ENCODE results near the gene OR1M1. TPM values are rescaled to one million over a fixed set of nuclear protein-coding genes. Genes with fewer than 3 reads are reported as not detected.
A peak's percentile ranks its signal among the peaks of the same experiment; 100 is the strongest.

The OR1M1 gene
- total and polyA plus RNA-seq, 9 of the 15 experiments (the other 6 are each of a cell fraction or from before 2014, with no cell fraction given), result not detected

- TF ChIP-seq GATA2 (CRISPR knock-in tag; IDR thresholded peaks at IDR 0.05), result no peak
- TF ChIP-seq MAFG (tag; conservative IDR thresholded peaks at IDR 0.05), result peak; percentile 29; the same call in 1 of the 2 replicates
- no peak for TF ChIP-seq GABPB2 (CRISPR knock-in tag; conservative IDR thresholded peaks at IDR 0.05)
- no peak for TF ChIP-seq CHD1 (IDR thresholded peaks at IDR 0.05; ENCODE audit: low read length)
- TF ChIP-seq PURB (CRISPR knock-in tag; IDR thresholded peaks at IDR 0.05; ENCODE audit: low read depth), result no peak
- no peak for TF ChIP-seq HMGN3 (IDR thresholded peaks at IDR 0.05; ENCODE audit: borderline replicate concordance, extremely low read depth, insufficient read length, low read depth, low read length)
- TF ChIP-seq LARP7 (IDR thresholded peaks at IDR 0.05), result no peak
- no peak for TF ChIP-seq TCF3 (CRISPR knock-in tag; IDR thresholded peaks at IDR 0.05)
- TF ChIP-seq RBM39 (optimal IDR thresholded peaks at IDR 0.05; ENCODE audit: low read depth, low read length), result no peak
- TF ChIP-seq PRDM10 (IDR thresholded peaks at IDR 0.05; ENCODE audit: partially characterized antibody), result no peak
- TF ChIP-seq TOE1 (IDR thresholded peaks at IDR 0.05; ENCODE audit: borderline replicate concordance), result no peak
- TF ChIP-seq TOE1 (CRISPR knock-in tag; IDR thresholded peaks at IDR 0.05; ENCODE audit: borderline replicate concordance, low read depth), result no peak
- TF ChIP-seq SREBF1 (IDR thresholded peaks at IDR 0.05; ENCODE audit: borderline replicate concordance, low read depth, low read length), result no peak
- TF ChIP-seq MITF (IDR thresholded peaks at IDR 0.05), result no peak
- no peak for TF ChIP-seq ZNF655 (CRISPR knock-in tag; IDR thresholded peaks at IDR 0.05)
- TF ChIP-seq ZBTB34 (CRISPR knock-in tag; IDR thresholded peaks at IDR 0.05), result no peak
- no peak for TF ChIP-seq SRF (CRISPR knock-in tag; IDR thresholded peaks at IDR 0.05)
- no peak for TF ChIP-seq THRB (CRISPR knock-in tag; conservative IDR thresholded peaks at IDR 0.05)
- no peak for TF ChIP-seq ZNF668 (CRISPR knock-in tag; IDR thresholded peaks at IDR 0.05)
Measured at GRCh38 chr19:9058905-9059667, 27.8 kb upstream of the OR1M1 start (continued).

Measured in K562 (cell line).